Activated naive CD4-positive, alpha-beta T cell (primary cell): ENCODE measurements around the gene SOX10.
"Not testable (repeated sequence)": the region's sequence is repeated elsewhere in the genome, so short reads cannot be mapped to it uniquely, and the experiment has no call there.

Source experiments
- DNase-seq, 4 experiments: peaks; one replicate each; lab custom pipeline; 2025; lab: John Stamatoyannopoulos, UW

SOX10 gene

GRCh38 chr22:37985751-37986281 lies 1.5 kb upstream of the SOX10 start:
- DNase-seq: no peak

- DNase-seq: no peak
These were observed 763 bp upstream of the SOX10 start for GRCh38 chr22:37985050-37985585.

GRCh38 chr22:37982938-37983859 lies 1.2 kb downstream of the SOX10 start:
- DNase-seq: no peak

- no peak for DNase-seq
These were observed 2.1 kb downstream of the SOX10 start for GRCh38 chr22:37982151-37982785.

GRCh38 chr22:37981282-37982011 lies 2.9 kb downstream of the SOX10 start:
- no peak for DNase-seq

GRCh38 chr22:37979782-37980181 lies 4.6 kb downstream of the SOX10 start:
- DNase-seq: no peak

GRCh38 chr22:37976547-37976946 lies 7.8 kb downstream of the SOX10 start:
- no peak for DNase-seq

- not testable (repeated sequence) for DNase-seq
These were observed 8.3 kb downstream of the SOX10 start for GRCh38 chr22:37976022-37976421.

GRCh38 chr22:37975153-37975552 lies 9.2 kb downstream of the SOX10 start:
- no peak for DNase-seq

GRCh38 chr22:37973271-37974170 lies 10.8 kb downstream of the SOX10 start:
- DNase-seq: no peak

GRCh38 chr22:37972527-37972926 lies 11.8 kb downstream of the SOX10 start:
- no peak for DNase-seq

GRCh38 chr22:37971475-37972434 lies 12.6 kb downstream of the SOX10 start:
- DNase-seq: no peak

GRCh38 chr22:37970864-37971263 lies 13.5 kb downstream of the SOX10 start:
- DNase-seq: no peak

- no peak for DNase-seq
These were observed 15.7 kb downstream of the SOX10 start for GRCh38 chr22:37968452-37969251.

GRCh38 chr22:37967637-37968451 lies 16.5 kb downstream of the SOX10 start:
- DNase-seq: no peak

GRCh38 chr22:37967147-37967546 lies 17.2 kb downstream of the SOX10 start:
- no peak for DNase-seq

- no peak for DNase-seq
These were observed 18.3 kb downstream of the SOX10 start for GRCh38 chr22:37965940-37966664.
